Right cardiac atrium (tissue), 5 donors: ENCODE results near the gene IGF1R. TPM values are rescaled to one million over a fixed set of nuclear protein-coding genes. Genes with fewer than 3 reads are reported as not detected.
A peak's percentile ranks its signal among the peaks of the same experiment; 100 is the strongest.

Experiments
- ATAC-seq, 2 donors: fragments of 200-7000 bp; cut with Tn5 transposase; one replicate each; pipeline versions ENCODE4 v1.8.0 to v1.9.1; 2020; ENCODE audit warnings: moderate library complexity in 2 of 2, mild to moderate bottlenecking in 1 of 2
- DNase-seq, 3 donors: peaks; one replicate each; pipeline ENCODE4 v3.0.0-alpha.2; 2020
- H3K27ac ChIP-seq: one replicate; pipeline ENCODE4 v1.5.1; 2013; ENCODE audit warnings: mild to moderate bottlenecking, low read length, control low read depth, moderate library complexity
- H3K27me3 ChIP-seq: one replicate; pipeline ENCODE4 v1.6.1; 2013; ENCODE audit not compliant: control insufficient read depth, insufficient read depth
- H3K4me1 ChIP-seq: one replicate; pipeline ENCODE4 v1.6.1; 2013; ENCODE audit warnings: low read length; ENCODE audit not compliant: control insufficient read depth, insufficient read depth
- H3K4me3 ChIP-seq: one replicate; pipeline ENCODE4 v1.5.1; 2013; ENCODE audit warnings: low read length, control low read depth
- H3K9me3 ChIP-seq: one replicate; pipeline ENCODE4 v1.6.1; 2013; ENCODE audit warnings: low read length; ENCODE audit not compliant: control insufficient read depth
- WGBS: extraction: QIAGEN DNeasy Blood & Tissue Kit; methylation state at CpG from one replicate; pipeline ENCODE4 v1.1.7; 2013; 5-methylcytosine and 5-hydroxymethylcytosine counted together
- intact Hi-C, 4 donors: fragments of 100-400 bp; cut with DNase I; formaldehyde crosslinking; loops; one replicate each; pipeline versions ENCODE4 v1.11.0 to v1.14.0; 2022 to 2023
- polyA plus RNA-seq: library from polyadenylated mRNA; stranded (reverse); fragments of 200-250 nt; gene quantifications from one replicate; pipeline ENCODE4 v1.2.3, GENCODE V29; 2013
- total RNA-seq, 4 donors: library from RNA; stranded (reverse); fragmentation: NEBNext Ultra II Directional; extraction: Animal tissue kit (Norgen Biotek cat#: 25700); gene quantifications; one replicate each; pipeline ENCODE4 v1.2.1, GENCODE V29; 2021
- donor health status: healthy with polysubstance abuse.
- donor health status: DM: no; HTN: yes; CAD: no.
- donor health status: DM: no; HTN: no; CAD: no.
- donor health status: DM: no; HTN: yes; CAD: no; lungs with severe emphysema.
- donor health status: DM: yes; HTN: yes; CAD: no.

Gene IGF1R
- total and polyA plus RNA-seq, 5 donors, result 9.0 to 52.3 (median 34.4) TPM

DNA sequence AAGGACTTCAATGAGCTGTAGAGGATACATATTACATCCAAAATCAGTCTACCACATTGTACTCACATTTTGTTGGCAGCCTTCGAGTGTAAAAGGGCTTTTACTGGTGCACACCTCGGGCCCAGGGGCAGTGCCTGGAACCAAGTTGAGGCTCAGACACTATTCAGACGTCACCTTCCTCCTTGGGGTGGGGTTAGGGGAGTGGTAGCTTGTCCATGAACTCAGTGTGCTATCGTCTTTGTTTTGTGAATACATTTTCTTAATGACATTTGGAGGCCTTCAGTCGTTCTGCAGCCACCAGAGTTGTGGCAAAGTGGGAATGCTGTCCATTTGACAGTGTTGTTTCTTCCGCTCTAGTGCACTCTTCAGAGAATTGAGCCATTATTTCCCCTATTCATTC, 245.1 kb downstream of the IGF1R start:
- 86% methylated on average over 6 of the region's 6 CpGs for WGBS

DNA sequence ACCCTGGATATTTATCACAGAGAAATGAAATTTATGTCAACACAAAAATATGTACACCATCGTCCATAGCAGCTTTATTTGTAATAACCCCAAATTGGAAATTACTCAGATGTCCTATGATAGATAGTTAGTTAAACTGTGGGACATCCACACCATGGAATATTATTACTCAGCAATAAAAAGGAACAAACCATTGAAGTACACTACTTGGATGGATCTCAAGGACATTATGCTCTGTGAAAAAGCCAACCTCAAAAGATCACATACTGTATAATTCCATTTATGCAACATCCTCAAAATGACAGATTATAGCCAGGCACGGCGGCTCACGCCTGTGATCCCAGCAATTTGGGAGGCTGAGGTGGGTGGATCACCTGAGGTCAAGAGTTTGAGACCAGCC, 246.0 kb downstream of the IGF1R start:
- DNase-seq (no peak), ATAC-seq (no peak)
- H3K27me3 ChIP-seq, result no peaks in the 10 kb centered on the region
- no peaks in the 10 kb centered on the region for H3K9me3 ChIP-seq
- H3K4me1 ChIP-seq, result peaks cover 5% of the 10 kb centered on the region
- H3K4me3 ChIP-seq, result no peak overlapping the region
- intact Hi-C loops, result no loop called here
- H3K27ac ChIP-seq, result no peak overlapping the region
- 92% methylated on average over 4 of the region's 4 CpGs for WGBS

More for the DNA sequence above, 245.1 kb downstream of the IGF1R start:
- Histone ChIP-seq H3K27me3 (no peaks in the 10 kb centered on the region), H3K9me3 (no peaks in the 10 kb centered on the region), H3K27ac (no peak overlapping the region), H3K4me1 (peaks cover 5% of the 10 kb centered on the region), H3K4me3 (no peak overlapping the region)
- no peak for DNase-seq
- intact Hi-C loops, result no loop called here
- no peak for ATAC-seq

DNA sequence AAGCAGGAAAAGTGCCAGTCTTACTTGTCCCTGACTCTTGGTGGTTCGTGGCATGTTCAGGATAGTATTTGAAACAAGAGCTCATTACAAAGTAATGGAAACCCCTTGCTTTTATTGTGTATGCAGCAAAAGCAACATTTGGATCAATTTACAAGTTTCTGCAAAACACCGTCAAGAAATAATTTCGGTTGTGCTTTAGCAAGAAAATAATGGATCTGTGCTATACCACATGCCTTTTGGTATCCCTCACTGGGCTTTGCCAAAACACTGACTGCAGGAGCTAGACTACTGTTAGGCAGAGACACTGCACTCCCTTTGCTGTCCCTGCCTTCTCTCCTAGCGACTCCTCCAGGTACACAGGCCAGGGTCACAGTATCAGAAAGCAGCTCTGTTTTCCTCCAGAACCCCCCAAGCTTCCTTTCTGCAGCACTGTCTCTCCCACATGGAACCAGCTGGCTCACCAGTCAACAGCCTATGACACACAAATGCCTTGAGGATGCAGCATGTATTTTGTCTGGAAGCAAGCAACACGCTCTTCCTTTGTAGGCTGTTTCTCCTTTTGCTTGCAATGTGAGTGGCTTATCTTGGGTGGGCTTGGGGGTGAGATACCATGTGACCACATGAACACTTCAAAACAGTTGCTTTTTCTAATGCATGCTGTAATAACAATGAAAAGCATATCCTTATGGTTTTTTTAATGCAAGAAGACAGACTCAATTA, 247.8 kb downstream of the IGF1R start:
- H3K27ac ChIP-seq, result no peak overlapping the region
- intact Hi-C loops, result no loop called here
- DNase-seq, result no peak
- ATAC-seq, result peak in 1 of 2 donors; percentile 28
- WGBS, result 85% methylated on average over 5 of the region's 5 CpGs
- H3K9me3 ChIP-seq, result no peaks in the 10 kb centered on the region
- no peak overlapping the region for H3K4me3 ChIP-seq
- H3K4me1 ChIP-seq, result peaks cover 3% of the 10 kb centered on the region
- H3K27me3 ChIP-seq, result no peaks in the 10 kb centered on the region

DNA sequence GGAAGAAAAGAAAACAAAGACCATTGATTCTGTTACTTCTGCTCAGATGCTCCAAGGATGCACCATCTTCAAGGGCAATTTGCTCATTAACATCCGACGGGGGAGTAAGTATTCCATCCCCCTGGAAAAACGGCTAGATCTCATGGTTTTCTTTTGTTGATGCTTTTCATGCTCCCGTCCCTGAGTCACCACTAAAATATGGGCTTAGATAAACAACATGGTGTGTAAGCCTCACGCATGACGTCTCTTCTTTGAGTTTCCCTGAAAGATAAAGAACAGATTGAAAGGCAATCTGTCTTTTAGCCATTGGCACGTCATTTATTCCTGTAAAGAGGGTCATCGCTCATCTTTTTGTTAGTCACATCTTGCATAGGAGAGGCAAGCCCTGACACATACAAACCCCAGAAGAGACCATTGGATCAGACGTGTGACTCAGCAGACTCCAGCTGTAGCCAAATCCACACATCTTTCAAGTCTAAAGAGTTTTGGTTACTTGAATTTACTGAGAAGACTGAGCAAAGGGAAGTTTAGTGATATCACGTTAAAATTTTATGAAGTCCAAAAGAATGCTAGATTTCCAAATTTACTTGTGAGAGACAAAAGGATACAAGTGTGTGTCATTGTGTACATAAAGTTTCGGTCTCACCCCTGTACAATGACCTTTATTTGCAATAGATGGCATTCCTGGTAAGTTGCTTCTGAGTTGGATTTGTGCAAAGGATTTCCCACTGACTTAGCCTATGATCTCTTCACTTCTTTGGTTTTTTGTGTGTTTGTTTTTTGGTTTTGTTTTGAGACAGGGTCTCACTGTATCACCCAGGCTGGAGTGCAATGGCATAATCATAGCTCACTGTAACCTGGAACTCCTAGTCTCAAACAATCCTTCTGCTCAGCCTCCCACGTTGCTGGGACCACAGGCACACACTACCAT, 248.7 kb downstream of the IGF1R start:
- intact Hi-C loops, result no loop called here
- no peak overlapping the region for H3K27ac ChIP-seq

DNA sequence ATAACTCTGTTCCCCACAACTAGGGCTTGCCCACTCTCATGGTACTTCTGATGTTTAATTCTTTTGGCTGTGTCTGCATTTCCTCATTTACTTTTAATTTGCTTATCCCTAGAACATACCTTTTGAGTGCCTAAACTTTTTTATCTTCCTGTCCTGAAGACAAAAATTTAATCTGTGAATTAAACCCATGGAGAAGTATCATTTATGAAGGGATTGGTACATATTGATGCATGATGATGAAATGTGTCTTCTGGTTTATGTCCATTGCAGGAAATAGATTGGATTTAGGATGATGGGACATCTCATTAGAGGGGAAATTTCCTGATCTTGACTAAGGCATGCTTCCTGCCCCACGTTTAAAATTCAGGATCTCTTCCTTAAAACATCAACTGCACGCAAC, 249.8 kb downstream of the IGF1R start:
- Histone ChIP-seq H3K9me3 (no peaks in the 10 kb centered on the region), H3K27me3 (no peaks in the 10 kb centered on the region), H3K4me1 (peaks cover 3% of the 10 kb centered on the region), H3K4me3 (no peak overlapping the region), H3K27ac (no peak overlapping the region)
- DNase-seq (no peak), ATAC-seq (no peak)
- WGBS, result 73% methylated on average over 2 of the region's 2 CpGs
- intact Hi-C loops, result no loop called here

More for the DNA sequence above, 248.7 kb downstream of the IGF1R start:
- 62% methylated on average over 12 of the region's 12 CpGs for WGBS
- Histone ChIP-seq H3K4me1 (peaks cover 3% of the 10 kb centered on the region), H3K9me3 (no peaks in the 10 kb centered on the region), H3K27me3 (no peaks in the 10 kb centered on the region), H3K4me3 (no peak overlapping the region)
- ATAC-seq (peak; percentile 81 to 90), DNase-seq (peak in 1 of 3 donors; percentile 38)

DNA sequence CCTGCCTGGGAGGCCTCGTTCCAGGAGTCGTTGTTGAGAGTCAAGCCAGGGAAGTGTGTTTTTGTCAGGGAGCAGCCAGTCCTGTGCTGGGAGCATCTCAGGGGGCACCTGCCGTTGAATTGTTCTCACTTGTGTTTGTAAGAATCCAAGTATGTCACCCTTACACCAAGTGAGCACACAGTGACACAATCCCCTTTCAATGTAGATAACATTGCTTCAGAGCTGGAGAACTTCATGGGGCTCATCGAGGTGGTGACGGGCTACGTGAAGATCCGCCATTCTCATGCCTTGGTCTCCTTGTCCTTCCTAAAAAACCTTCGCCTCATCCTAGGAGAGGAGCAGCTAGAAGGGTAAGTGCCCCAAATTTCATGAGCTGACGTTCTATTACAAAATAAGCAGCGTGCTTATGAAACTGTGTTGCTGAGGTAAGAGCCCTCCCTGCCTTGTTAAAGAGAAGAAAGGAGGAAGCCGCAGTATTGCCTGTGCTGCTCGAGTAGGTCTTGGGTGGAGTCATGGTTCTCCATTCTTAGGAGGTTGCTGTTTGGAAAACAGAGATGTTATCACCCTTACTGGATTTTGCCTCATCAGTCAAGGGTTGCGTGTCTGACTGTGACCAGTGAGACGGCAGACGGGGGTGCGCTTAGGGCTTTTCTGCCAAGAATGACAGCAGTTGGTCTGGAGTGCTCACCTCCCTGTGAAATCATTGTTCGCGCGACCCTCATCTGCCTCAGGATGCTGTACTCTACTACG, 251.1 kb downstream of the IGF1R start:
- intact Hi-C loops, result no loop called here
- H3K27me3 ChIP-seq, result no peaks in the 10 kb centered on the region
- no peaks in the 10 kb centered on the region for H3K9me3 ChIP-seq
- H3K4me1 ChIP-seq, result peaks cover 3% of the 10 kb centered on the region
- DNase-seq (no peak), ATAC-seq (peak; percentile 12 to 36)
- WGBS, result 75% methylated on average over 20 of the region's 20 CpGs
- no peak overlapping the region for H3K4me3 ChIP-seq
- peak overlapping the region; percentile 30 for H3K27ac ChIP-seq

DNA sequence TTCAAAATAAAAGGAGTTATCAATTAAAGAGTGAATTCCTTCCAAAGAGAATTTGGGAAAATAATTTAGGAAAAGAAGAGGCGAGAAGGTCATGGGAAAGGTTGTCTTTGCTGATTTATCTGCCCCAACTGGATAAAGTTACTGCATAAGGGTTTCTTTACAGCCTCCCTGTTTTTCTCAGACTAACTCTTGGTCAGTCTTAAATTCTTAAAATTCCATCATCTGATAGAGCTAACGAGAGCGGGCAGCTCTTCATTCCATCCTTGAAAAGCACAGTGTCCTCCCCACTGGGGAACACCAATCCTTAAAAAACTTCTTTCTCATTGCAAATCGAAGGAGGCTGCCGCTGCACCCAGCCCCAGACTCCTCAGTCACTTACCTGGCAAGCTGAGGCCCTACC, 252.0 kb downstream of the IGF1R start:
- no peak overlapping the region for H3K27ac ChIP-seq
- 55% methylated on average over 5 of the region's 5 CpGs for WGBS
- intact Hi-C loops, result no loop called here

DNA sequence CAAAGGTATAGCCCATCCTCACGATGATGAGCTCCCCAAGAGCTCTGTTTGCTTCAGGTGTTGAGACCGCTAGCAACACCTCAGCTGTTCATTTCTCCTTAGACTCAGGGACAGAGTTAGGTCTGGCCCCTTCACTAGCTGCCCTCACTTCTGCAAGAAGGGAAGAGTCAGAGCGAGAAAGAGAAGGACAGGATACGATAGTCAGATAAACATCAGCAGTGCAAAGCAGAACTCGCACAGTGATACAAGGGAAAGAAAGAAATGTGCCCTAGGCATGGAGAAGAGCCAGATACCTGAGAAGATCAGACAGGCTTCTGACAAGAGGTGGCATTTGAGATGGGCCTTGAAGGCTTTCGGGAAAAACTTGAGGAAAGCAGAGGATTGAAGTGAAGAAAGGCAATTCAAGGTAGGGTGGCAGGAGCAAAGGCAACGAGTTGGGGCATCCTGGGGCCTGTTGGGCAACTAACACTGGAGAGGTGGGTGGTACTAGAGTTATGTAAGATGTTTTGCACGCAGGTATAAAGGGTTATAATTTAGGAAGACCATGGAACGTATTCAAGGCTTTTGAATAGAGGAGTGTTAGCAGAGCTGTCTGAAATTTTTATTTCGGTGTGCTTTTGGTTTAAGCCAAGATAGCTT, 253.2 kb downstream of the IGF1R start:
- ATAC-seq (no peak), DNase-seq (no peak)
- Histone ChIP-seq H3K27me3 (no peaks in the 10 kb centered on the region), H3K9me3 (no peaks in the 10 kb centered on the region), H3K4me1 (peaks cover 5% of the 10 kb centered on the region), H3K4me3 (no peak overlapping the region), H3K27ac (no peak overlapping the region)
- WGBS, result 84% methylated on average over 10 of the region's 10 CpGs
- intact Hi-C loops, result no loop called here

More for the DNA sequence above, 252.0 kb downstream of the IGF1R start:
- H3K27me3 ChIP-seq, result no peaks in the 10 kb centered on the region
- no peak overlapping the region for H3K4me3 ChIP-seq
- peaks cover 3% of the 10 kb centered on the region for H3K4me1 ChIP-seq
- no peak for DNase-seq
- ATAC-seq, result no peak
- H3K9me3 ChIP-seq, result no peaks in the 10 kb centered on the region

DNA sequence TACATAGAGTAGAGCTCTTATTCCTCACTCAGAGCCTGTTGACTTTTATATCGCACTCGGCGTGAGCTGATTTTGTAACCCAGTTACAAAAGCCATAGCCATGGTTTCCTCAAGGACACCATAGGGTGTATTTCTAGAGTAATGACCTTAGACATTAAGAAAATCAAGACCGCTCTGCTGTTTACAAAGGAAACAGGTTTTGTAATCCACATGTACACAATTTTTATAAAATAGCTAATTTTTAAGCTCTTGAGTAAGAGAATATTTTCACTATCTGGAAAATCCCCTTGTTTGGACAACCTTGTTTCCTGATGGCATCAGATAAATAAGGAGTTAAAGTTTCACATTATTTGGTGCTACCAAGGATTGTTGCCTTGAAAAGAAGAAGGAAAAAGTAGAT, 254.6 kb downstream of the IGF1R start:
- Histone ChIP-seq H3K9me3 (no peaks in the 10 kb centered on the region), H3K27ac (no peak overlapping the region), H3K4me1 (peaks cover 15% of the 10 kb centered on the region), H3K4me3 (no peak overlapping the region), H3K27me3 (no peaks in the 10 kb centered on the region)
- ATAC-seq (no peak), DNase-seq (no peak)
- 91% methylated on average over 4 of the region's 4 CpGs for WGBS
- intact Hi-C loops, result no loop called here

DNA sequence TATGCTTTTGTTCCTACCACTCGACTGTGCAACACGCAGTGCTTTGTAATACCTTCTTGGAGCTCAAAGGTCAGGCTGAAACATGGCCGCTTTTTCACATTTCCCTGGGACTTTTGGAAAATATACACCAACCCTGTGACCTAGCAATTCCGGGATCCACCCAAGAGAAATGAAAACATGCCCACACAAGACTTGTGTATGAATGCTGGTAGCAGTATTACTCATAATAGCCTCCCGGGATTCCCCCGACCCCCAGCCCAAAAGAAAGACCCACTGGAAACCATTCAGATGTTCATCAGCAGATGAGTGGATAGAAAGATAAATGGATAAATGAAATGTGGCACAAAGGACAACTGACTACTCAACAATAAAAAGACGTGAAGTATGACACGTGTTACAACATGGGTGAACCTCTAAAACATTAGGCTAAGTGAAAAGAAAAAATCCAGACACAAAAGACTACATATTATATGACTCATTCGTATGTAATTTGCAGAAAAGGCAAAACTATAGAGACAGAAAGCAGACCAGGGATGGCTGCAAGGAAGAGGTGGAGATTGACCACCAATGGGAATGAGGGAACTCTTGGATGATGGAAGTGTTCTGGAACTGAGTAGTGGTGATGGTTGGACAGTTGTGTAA, 255.2 kb downstream of the IGF1R start:
- ATAC-seq (no peak), DNase-seq (no peak)
- Histone ChIP-seq H3K4me1 (peaks cover 15% of the 10 kb centered on the region), H3K27me3 (no peaks in the 10 kb centered on the region), H3K27ac (no peak overlapping the region), H3K9me3 (no peaks in the 10 kb centered on the region), H3K4me3 (no peak overlapping the region)
- WGBS, result 88% methylated on average over 9 of the region's 9 CpGs
- intact Hi-C loops, result no loop called here
